Measurements from ENCODE around the gene TMEM163.
"Not testable (repeated sequence)": the region's sequence is repeated elsewhere in the genome, so short reads cannot be mapped to it uniquely, and the experiment has no call there.

Gene TMEM163

DNA sequence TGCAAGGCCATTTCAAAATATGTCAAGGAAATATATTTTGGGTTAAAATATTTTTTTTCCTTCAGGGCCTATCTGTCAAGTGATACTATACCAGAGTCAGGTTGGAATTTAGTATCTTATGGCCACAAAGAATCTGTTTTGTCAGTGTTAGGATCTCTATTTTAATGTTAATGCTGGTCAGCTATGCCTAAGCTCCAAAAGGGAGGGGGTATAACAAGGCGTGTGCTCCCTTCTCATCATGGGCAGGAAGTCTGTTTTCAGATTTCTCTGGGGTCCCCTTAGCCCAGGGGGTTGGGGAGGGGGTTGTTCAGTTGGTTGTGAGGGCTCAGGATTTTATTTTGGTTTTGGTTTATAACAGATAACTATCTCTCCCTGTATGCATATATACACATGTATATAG is 126.4 kb downstream of the TMEM163 start:
- in situ Hi-C loops (cut with MboI; ENCODE audit: low pct_unique_long_range_greater_than_20kb, low sequenced_read_pairs) = no loop called here
- no peak for DNase-seq

DNA sequence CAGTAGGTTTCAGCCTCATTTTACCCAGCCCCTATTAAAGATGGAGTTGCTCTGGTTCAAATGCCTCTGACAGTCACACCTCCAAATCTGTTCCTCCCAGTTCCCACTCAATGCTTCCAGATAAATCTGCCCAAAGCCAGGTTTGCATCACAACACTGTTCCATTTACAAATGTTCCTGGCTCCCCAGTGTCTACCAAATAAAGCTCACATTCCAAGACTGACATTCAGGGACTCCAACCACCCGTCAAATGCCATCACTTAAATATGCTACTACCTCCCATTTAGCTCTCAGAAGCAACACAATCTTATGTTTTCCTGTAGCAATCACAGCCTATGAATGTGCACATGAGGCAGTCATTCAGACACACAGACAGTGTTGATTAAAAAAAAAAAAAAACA is 127.3 kb downstream of the TMEM163 start:
- in situ Hi-C loops (cut with MboI; ENCODE audit: low pct_unique_long_range_greater_than_20kb, low sequenced_read_pairs) = no loop called here
- no peak for DNase-seq

DNA sequence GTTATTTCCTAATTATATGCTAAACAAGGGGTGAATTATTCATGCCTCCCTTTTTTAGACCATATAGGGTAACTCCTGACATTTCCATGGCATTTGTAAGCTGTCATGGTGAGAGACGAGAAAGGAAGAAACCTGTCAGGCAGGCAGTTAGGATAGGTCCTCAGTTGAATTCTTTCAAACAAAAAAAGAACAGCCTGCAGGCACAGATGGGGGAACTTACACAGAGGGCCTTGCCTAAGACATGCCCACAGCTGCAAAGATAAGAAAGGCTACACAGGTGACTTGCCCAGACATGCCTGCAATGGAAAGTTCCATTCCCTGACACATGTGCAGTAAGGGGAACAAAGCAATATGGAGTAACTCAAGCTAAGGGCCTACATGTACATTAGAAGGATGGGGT is 128.1 kb downstream of the TMEM163 start:
- in situ Hi-C loops (cut with MboI; ENCODE audit: low pct_unique_long_range_greater_than_20kb, low sequenced_read_pairs) = no loop called here

DNA sequence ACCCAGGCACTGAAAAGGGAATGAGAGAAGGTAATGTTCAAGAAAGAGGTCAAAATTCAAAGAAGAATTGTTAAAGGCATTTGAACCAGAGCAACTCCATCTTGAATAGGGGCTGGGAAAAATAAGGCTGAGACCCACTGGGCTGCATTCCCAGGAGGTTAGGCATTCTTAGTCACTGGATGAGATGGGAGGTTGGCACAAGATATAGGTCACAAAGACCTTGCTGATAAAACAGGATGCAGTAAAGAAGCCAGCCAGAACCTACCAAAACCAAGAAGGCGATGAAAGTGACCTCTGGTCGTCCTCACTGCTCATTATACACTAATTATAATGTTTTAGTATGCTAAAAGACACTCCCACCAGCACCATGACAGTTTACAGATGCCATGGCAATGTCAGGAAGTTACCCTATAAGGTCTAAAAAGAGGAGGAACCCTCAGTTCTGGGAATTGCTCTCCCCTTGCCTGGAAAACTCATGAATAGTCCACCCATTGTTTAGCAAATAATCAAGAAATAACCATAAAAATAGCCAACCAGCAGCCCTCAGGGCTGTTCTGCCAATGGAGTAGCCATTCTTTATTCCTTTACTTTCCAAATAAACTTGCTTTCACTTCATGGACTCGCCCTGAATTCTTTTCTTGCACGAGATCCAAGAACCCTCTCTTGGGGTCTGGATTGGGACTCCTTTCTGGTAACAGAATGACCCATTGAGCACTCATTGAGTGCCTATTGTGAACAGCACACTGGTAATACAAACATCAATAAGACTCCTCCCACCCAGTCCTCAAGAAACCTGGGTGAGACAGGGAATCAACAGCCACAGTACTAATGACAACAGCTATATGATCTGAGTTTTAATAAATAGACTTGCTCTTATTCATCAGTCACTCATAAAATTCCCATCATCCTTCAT is 129.4 kb downstream of the TMEM163 start:
- in situ Hi-C loops (cut with MboI; ENCODE audit: low pct_unique_long_range_greater_than_20kb, low sequenced_read_pairs); DNase-seq: not testable (repeated sequence)

More for the DNA sequence above, 128.1 kb downstream of the TMEM163 start:
- DNase-seq = peak; percentile 38

DNA sequence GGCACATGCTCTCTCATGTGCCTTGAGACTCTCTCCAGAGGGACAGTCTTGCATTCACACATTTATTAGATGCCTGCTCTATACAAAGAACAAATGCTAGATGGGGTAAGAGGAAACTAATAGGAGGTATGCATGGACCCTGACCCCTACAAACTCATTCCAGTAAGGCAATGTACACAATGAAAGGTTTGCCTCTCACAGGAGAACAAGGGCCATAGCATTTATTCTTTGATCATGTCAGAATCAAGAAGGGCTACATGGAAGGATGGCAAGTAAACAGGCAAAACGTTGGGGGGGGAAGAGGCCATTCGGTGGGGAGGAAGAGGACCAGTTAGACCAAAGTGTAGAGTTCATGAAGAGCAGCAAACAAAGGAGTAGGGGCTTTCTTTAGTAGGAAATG is 130.2 kb downstream of the TMEM163 start:
- in situ Hi-C loops (cut with MboI; ENCODE audit: low pct_unique_long_range_greater_than_20kb, low sequenced_read_pairs) = no loop called here

DNA sequence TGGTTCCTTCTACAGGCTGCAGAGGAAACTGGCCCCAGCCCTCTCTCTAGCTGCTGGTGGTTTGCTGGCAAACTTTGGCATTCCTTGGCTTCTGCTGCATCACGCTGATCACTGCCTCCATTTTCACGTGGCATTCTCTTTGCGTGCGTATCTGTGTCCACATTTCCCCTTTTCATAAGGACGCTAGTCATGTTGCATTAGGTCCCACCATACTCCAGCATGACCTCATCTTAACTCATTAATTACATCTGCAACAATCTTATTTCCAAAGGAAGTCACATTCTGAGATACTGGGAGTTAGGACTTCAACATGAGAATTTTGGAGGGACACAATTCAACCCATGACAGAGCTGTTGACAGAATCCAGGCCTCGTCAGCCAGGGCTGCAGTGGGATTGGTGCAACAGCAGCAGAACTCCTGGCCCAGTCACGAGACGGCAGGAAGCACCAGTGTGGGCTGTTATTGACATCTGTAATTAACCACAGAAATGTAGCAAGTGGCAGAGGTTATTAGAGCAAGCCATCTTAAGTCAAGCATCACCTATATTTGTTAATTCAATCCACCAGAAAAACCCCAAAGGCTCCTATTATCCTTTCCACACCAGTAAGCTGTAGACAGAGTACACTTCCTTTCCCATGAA is 132.4 kb downstream of the TMEM163 start:
- in situ Hi-C loops (cut with MboI; ENCODE audit: low pct_unique_long_range_greater_than_20kb, low sequenced_read_pairs) = no loop called here
- DNase-seq = peak; percentile 11

More for the DNA sequence above, 130.2 kb downstream of the TMEM163 start:
- DNase-seq = no peak

DNA sequence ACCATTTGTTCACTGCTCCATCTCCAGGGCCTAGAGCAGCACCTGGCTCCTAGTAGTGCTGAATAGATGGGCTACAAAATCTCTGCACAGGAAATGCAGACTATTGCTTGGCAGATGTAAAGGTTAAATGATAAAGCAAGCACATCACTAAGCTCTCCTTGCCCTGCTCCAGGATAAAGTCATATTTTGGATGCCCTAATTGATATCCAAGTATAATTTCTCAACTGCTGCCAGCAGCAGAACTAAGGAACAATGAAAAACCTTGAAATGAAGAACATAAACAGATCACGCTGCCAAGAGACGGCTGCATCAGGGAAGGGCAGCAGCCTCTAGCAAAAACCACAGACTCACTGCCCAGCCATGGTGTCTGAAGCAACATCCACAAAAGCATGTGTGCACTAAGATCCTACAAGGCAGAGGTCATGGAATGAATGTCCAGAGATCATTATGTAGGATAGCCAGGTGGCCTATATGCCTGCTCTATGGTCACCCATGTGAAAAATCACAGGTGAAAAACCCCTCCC is 134.7 kb downstream of the TMEM163 start:
- in situ Hi-C loops (cut with MboI; ENCODE audit: low pct_unique_long_range_greater_than_20kb, low sequenced_read_pairs) = no loop called here
- no peak for DNase-seq

DNA sequence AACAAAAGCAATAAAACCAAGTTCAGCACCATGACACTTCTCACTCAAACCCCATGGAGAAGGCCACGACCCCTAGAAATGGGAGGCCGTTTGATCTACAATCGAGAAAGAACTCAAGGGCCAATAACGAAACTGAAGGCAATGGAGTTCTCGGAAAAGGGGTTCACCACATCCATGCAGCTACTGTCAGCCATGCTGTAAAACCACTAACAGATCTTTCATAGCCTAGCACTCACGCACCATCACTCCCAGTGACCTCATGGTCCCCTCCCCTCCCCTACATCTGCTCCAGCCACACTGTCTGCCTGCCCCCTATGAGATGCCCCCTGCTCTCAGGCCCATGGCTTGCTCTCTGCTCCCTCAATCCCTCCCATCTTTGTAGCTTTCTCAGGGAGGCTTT is 135.3 kb downstream of the TMEM163 start:
- in situ Hi-C loops (cut with MboI; ENCODE audit: low pct_unique_long_range_greater_than_20kb, low sequenced_read_pairs) = no loop called here
- no peak for DNase-seq

DNA sequence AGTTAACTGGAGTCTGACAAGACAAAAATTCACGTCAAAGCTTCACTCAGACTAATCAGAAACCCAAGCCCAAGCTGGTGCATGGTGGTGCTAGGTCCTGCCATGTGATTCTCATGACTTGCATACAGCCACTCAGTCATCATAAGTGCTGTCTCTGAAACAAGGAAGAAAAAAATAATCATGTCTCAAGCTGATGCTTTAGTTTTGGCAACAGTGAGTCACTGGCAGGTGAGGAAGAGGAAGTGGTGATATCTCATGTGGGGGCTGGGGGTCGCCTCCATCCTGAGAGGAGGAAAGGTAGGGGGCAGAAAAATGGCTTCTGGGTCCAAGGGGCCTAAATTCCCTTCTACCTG is 136.3 kb downstream of the TMEM163 start:
- peak; percentile 7 for DNase-seq
- in situ Hi-C loops (cut with MboI; ENCODE audit: low pct_unique_long_range_greater_than_20kb, low sequenced_read_pairs) = no loop called here

DNA sequence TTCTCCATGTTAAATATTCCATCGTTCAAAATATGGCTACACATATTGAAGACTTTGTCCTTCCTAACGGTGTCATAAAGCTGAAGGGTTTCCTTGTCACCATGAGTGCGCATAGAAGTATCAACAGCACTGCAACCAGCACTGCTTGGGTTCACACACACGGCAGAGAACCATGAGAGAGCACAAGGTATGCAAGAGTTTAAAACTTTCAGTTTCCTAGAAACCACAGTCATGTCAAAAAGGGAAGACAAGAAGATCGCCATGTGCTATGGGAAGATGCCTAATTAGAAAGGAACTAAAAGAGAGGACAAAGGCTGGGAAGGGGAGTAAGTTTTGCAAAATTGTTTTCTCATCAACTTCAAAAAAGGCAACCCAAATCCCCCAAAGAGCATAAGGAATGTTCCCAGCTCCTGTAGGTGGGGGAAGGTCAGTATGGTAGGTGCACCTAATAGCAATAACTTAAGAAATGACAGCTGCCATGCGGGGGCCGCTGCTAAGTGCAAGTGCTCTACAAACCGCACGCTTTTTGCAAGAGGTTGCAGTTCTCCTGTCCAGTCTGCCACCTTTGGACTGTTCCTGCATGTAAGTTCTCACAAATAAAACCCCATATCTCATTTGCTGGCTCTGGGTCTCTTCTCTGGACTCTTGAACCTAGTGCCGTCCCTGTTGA is 136.8 kb downstream of the TMEM163 start:
- in situ Hi-C loops (cut with MboI; ENCODE audit: low pct_unique_long_range_greater_than_20kb, low sequenced_read_pairs) = no loop called here
- peak; percentile 7 for DNase-seq

DNA sequence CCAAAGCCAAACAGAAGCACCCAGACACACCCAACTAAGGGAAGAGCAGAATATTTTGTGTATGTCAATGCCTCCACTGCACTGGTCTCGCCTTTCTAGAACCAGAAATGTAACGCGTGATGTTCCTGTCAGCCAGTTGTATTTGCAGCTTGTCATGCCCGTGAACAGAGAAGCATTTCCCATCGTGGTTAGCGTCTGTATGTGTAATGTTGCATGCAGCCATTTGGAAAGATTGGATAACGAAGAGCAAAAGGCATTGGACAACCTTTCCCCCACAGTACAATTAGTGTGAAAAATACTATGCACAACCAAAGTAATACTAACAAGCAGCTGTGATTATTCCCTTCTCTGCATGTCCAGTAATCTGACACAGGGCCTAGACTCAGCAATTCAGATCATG is 140.5 kb downstream of the TMEM163 start:
- DNase-seq = no peak
- in situ Hi-C loops (cut with MboI; ENCODE audit: low pct_unique_long_range_greater_than_20kb, low sequenced_read_pairs) = no loop called here

DNA sequence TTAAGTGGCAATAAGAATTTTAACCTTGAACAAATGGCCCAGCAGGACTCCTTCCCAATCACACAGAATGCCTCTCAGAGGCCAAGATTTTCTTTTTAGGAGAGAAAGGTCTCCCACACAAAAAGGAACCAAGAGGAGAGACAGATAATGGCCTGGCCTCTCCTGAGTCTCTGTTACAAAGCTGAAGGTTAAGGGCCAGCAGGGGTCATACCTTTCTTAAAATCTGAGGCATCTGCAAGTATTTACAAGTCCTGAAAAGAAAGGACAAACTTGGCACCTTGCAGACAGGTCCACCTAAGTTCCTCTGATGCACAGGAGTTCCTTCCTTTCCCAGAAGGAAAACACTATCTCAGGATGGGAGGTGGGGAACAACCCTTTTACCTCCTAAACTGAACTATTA is 142.3 kb downstream of the TMEM163 start:
- DNase-seq = no peak
- in situ Hi-C loops (cut with MboI; ENCODE audit: low pct_unique_long_range_greater_than_20kb, low sequenced_read_pairs) = no loop called here

DNA sequence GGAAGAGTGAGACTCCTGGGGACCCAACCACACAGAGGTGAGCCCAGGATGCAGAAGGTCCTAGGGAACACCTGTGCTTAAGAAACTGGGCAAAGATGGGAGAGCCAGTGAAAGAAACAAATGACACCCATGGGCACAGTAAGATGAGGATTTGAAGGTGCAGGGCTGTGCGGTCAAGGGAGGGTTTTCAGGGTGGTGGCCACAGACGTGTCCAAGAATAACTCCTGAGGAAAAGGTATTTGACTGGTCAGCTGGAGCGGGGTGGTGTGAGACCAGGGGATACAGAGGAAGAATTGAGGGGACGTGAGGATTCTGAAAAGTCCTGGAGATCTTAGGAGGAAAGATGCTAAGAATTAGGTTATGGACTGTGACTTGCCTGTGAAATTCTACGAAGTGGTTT is 142.9 kb downstream of the TMEM163 start:
- no peak for DNase-seq
- in situ Hi-C loops (cut with MboI; ENCODE audit: low pct_unique_long_range_greater_than_20kb, low sequenced_read_pairs) = no loop called here

DNA sequence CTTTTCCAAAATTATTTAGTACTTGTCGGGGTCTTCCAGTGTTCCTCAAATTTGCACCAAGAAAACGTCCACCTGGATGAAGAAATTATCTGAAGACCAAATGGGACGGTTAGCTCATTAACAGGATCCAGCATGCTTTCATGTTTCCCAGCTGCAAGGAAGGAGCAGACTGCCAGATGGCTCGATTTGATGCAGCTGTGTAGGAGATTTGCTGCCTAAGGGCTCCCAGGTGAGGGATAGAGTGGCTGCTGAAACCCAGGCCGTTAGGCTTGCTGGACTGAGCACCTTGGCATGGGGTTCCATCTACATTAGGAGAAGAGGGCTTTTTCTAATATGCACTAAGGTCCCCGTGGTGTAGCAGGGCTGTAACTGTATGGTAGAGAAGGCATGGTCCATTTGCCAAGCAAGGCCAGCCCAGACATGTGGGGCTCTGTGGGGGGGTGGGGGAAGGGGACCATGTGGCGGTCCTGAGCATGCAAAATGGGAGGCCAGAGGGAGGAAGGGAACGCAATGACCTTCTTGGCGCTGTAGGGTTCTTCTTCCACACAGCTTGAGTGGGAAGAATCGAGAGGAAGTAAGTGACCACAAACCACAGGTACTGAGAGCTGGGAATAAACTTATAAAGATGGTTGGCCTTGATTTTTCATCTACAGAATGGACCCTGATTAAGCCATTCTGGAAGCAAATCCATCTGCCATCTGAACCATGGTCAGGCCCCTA is 144.0 kb downstream of the TMEM163 start:
- DNase-seq = peak; percentile 59
- in situ Hi-C loops (cut with MboI; ENCODE audit: low pct_unique_long_range_greater_than_20kb, low sequenced_read_pairs) = no loop called here

DNA sequence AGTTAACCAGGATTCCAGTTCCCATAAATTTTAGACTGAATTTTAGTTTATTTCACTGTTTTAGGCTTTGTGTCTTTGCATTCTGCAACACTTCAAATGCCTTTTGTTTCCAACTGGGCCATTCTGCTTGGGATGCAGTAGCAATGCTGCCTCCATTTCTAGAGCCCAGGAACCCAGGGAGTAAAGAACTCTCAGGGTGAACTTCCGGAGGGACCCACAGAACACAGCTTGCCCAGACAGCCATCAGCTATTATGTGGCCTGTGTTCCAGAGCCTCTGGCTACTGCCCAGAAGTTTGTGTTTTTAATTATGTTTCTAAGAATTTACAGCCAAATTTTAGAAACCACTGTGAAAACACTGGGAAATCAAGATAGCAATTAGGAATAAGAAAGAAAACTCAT is 145.1 kb downstream of the TMEM163 start:
- no peak for DNase-seq
- in situ Hi-C loops (cut with MboI; ENCODE audit: low pct_unique_long_range_greater_than_20kb, low sequenced_read_pairs) = no loop called here

DNA sequence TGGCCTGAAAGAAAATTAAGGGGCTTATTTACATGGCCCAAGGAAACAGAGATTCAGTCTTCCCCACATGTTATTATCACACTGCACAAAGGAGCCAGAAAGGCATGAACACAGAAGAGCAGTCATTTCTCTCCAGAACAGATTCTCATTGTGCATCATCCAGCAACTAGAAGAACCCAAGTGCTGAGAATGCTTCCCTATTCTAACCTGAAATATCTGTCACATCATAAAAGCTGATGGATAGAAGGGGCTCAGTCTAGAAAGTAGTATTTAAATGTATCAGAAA is 145.8 kb downstream of the TMEM163 start:
- no peak for DNase-seq
- in situ Hi-C loops (cut with MboI; ENCODE audit: low pct_unique_long_range_greater_than_20kb, low sequenced_read_pairs) = no loop called here

DNA sequence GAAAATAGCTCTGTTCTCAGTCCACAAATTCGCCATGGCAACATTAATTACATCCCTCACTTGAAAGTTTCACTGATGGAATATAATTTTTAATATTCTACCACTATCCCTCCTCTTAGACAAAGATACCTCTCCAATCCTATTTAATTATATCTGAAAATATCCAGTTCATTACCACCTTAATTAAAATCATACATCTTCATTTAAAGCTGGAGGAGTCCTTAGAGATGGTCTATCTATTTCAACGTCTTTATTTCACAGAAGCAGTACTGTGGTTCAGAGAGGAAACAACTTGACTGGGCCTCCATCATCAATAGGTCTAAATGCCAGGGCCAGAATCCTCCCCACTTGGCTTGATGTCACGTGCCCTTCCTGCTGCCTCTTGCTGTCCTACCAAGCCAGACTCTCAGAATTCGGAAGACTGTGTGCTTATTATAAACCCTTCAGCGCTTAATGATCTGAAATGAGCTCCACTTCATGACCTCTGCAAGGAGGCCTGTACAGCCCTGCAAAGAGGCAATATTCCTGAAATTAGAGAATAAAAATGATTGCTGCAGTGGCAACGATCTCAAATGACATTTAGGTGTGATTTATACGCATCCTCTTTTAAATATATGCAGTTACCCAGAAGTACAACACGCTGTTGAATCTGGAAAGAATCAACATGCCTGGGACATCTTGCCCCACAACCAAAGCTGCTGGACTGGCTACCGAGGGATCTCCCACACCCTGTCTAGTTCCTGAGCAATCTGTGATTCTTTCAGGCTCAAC is 146.3 kb downstream of the TMEM163 start:
- DNase-seq = no peak
- in situ Hi-C loops (cut with MboI; ENCODE audit: low pct_unique_long_range_greater_than_20kb, low sequenced_read_pairs) = no loop called here

DNA sequence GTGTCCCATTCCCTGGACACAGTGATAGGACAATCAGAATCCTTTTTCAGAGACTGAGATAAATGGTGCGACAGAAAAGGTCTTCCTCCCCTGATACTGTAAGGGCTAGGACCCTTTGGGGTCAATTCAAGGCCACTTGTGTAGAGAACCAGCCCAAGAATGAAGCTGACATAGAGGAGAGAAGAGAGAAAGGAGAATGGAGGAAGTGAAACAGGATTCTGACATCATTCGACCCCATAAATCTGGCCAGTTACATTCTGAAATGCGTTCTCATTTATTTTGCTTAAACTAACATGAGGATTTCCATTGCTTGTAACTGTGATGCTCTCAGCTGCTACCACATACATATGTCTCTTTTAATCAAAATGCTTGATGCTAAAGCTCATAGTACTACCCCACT is 148.1 kb downstream of the TMEM163 start:
- DNase-seq = no peak
- in situ Hi-C loops (cut with MboI; ENCODE audit: low pct_unique_long_range_greater_than_20kb, low sequenced_read_pairs) = no loop called here

DNA sequence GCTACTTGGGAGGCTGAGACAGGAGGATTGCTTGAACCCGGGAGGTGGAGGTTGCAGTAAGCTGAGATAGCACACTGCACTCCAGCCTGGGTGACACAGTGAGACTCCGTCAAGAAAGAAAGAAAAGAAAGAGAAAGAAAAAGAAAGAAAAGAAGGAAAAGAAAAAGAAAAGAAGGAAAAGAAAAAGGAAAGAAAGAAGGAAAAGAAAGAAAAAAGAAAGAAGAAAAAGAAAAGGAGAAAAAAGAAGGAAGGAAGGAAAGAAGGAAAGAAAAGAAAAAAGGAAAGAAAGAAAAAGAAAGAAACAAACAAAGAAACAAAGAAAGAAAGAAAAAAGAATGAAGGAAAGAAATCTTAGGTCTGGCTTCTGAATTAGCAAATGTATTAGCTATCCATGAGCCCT is 150.4 kb downstream of the TMEM163 start:
- DNase-seq = no peak
- in situ Hi-C loops (cut with MboI; ENCODE audit: low pct_unique_long_range_greater_than_20kb, low sequenced_read_pairs) = no loop called here

Data from KBM-7 (cell line).